A673 (cell line): Measurements from ENCODE around the gene ACKR3.

ENCODE experiments used
- CTCF ChIP-seq: fragments of 300-800, 200-600 bp; sonication (generic); conservative IDR thresholded peaks from 2 replicates; pipeline ENCODE4 v1.5.1; 2017; ENCODE audit warnings: low read depth, mild to moderate bottlenecking, antibody characterized with exemption, low read length, moderate library complexity, mixed read lengths
- EZH2 ChIP-seq: fragments of 200-600 bp; sonication (generic); IDR thresholded peaks from 2 replicates; pipeline ENCODE4 v1.6.1; 2017; ENCODE audit warnings: borderline replicate concordance, low read depth, mild to moderate bottlenecking, mixed read lengths, antibody characterized with exemption, low read length; ENCODE audit not compliant: poor library complexity, severe bottlenecking

- TF ChIP-seq CTCF (no peak), EZH2 (no peak)
Observed at GRCh38 chr2:236606023-236606422, 36.4 kb downstream of the ACKR3 start.
